C4-2B (cell line): Measurements from ENCODE around the gene CEACAM4.

ENCODE experiments used
- ZFX ChIP-seq: fragments of 450-650 bp; IDR thresholded peaks from 2 replicates; pipeline ENCODE4 v1.6.1; 2017
- TF ChIP-seq, protein P1 (sequence below): fragments of 450-650 bp; conservative IDR thresholded peaks from 2 replicates; pipeline ENCODE4 v1.5.1; 2017; ENCODE audit warnings: mild to moderate bottlenecking

DNA sequence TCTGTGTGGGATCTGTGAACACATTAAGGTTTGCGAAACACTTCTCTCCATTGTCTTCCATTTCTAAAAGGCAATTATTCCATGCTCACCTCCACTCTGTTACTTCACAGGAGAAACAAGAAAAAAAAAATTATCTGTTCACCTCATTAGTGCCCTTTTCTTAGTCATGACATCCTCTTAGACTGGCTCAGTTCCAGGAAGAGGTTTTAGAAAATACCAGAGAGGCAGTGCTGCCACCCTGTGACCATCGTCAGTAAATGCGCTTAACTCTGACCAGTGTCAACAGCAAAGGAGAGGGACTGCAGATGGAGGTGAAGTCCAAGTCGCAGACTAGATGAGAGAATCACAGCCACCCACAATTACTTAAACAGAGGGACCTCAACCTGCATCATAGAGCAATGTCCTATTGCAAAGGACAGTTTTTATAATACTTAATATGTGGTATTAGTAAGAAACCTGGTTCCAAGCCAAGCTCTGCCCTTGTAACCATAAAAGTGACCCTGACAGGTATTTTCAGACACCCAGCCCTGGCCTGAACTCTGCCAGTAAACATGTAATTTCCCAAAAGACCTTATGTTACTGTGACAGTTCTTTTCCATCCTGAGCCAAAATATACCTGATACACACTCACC is 31.5 kb downstream of the CEACAM4 start:
- TF ChIP-seq, protein P1, sequence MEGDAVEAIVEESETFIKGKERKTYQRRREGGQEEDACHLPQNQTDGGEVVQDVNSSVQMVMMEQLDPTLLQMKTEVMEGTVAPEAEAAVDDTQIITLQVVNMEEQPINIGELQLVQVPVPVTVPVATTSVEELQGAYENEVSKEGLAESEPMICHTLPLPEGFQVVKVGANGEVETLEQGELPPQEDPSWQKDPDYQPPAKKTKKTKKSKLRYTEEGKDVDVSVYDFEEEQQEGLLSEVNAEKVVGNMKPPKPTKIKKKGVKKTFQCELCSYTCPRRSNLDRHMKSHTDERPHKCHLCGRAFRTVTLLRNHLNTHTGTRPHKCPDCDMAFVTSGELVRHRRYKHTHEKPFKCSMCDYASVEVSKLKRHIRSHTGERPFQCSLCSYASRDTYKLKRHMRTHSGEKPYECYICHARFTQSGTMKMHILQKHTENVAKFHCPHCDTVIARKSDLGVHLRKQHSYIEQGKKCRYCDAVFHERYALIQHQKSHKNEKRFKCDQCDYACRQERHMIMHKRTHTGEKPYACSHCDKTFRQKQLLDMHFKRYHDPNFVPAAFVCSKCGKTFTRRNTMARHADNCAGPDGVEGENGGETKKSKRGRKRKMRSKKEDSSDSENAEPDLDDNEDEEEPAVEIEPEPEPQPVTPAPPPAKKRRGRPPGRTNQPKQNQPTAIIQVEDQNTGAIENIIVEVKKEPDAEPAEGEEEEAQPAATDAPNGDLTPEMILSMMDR, result peak; percentile 72
- TF ChIP-seq ZFX, result no peak
